Stimulated activated CD4-positive, alpha-beta T cell treated with anti-CD3 and anti-CD28 coated beads, TNF-alpha, amount 100 ng/mL, for 4 hours (primary cell): ENCODE results near the gene RNGTT.
"Not testable (repeated sequence)": the region's sequence is repeated elsewhere in the genome, so short reads cannot be mapped to it uniquely, and the experiment has no call there.

ENCODE experiments used
- DNase-seq, 3 experiments: peaks; one replicate each; pipeline ENCODE4 v3.0.0-alpha.2; 2020; ENCODE audit warnings: low read depth in 3 of 3

Gene RNGTT

DNA sequence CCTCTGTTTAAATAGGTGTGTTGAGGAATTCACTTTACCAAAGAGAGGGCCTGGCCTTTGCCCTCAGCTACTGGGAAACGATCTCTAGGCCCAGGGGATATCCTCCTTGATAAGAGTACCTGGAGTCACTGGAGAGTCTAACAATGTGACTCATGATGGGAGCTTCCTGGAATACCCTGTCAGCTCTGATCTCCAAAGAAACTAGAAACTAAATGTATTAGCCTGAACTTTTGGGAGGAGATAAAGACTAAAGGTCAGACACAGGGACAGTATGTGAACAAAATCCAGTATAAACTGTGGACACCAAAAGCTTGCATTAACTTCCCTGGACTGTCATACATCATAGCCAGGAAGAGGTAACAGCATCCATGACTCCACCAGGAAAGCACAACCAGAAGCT is 148.5 kb downstream of the RNGTT start:
- DNase-seq: no peak

- DNase-seq: no peak
These were observed 150.4 kb downstream of the RNGTT start for GRCh38 chr6:88813045-88813444.

DNA sequence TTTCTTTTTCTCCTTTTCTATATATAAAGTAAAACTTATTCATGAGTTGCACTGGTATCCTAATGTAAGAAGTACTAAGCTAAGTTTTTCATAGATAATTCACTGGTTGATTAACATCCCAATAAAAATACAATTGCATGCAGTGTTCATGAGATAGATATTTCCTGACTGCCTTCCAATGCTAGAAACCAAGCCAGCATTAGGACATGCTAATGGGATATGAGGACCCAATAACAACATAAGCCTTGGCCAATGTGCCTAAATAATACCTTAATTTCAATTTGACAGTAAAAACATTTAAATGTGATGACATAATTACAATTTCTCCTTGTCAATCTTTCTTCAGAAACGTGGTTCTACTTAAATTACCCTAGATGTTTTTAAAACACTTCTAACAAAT is 152.7 kb downstream of the RNGTT start:
- no peak for DNase-seq

- no peak for DNase-seq
These were observed 153.3 kb downstream of the RNGTT start for GRCh38 chr6:88810089-88810488.

DNA sequence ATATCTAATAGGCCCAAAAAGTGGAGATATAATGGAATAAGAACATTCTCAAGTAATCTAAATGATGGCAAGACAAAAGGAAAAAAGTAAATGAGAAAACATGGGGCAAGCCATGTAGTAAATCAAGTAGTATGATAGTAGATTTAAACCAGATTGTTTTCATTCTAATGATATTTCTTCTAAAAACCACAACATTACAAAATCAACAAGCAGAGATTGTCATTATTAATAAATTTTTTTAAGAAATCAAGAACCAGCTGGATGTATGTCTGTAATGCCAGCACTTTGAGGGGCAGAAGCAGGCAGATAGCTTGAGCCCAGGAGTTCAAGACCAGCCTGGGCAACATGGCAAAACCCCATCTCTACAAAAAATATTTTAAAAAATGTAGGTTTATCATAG is 155.0 kb downstream of the RNGTT start:
- no peak for DNase-seq

DNA sequence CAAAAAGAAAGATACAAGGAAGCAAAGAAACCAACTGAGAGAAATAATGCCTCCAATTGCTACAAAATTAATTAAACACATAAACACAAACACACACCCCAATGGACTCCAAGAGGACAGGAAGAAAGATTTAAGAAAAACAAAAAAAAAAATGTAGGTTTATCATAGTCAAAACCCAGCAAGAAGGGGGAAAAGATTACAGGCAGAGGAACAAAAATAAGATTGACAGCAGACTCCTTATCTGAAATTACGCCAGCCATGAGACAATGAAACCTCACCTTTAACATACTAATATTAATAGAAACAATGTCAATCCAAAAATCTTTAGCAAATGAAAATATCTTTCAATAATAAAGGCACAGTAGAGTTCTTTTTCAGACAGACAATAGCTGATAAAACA is 155.8 kb downstream of the RNGTT start:
- no peak for DNase-seq

GRCh38 chr6:88806728-88807127 is 156.7 kb downstream of the RNGTT start:
- DNase-seq: no peak

- DNase-seq: no peak
These were observed 158.7 kb downstream of the RNGTT start for GRCh38 chr6:88804701-88805100.

DNA sequence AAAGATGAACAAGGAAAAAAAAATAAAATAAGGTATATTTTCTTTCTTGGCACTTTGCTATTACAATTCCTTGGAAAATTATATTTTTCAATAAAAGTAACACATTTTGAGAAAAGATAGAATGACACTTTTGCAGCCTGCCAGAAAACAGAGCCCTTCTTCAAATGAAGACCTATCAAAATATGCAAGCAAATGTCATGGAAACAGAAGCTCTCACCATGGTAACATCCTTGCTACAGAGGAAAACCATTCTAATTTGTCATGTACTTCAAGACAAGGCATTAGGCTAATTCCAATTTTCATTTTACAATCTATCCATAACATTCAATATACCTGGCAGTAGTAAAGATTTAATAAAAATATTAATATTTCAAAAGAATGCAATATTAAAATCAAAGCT is 177.9 kb downstream of the RNGTT start:
- no peak for DNase-seq

DNA sequence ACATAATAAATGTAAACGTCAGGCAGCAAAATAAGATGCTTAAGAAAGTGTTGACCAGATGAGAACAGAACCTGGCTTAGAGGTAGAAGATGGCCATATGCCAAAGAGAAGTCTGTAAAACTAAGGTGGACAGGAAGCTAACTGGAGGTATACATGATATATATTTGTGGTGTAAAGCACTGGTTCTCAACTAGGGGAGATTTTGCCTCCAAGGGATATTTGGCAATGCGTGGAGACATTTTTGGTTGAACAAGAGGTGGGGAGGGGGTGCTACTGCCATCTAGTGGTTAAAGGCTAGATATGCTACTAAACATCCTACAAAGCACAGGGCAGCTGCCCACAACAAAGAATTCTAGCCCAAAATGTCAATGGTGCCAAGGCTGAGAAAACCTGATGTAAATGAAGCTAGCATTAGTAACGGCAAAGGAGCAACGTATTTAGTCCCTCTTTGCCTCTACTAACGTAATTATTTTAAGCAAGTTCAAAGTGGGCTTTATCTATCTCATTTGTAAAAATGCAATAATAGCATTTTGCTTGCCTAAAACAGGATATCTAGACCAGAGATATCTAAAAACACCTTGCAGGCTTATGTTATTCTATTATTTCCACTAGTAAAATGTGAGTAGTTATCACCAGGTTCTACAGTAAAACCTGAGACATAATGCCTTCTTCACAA is 182.6 kb downstream of the RNGTT start:
- peak in 2 of 3 experiments; percentile 2 to 17 for DNase-seq

DNA sequence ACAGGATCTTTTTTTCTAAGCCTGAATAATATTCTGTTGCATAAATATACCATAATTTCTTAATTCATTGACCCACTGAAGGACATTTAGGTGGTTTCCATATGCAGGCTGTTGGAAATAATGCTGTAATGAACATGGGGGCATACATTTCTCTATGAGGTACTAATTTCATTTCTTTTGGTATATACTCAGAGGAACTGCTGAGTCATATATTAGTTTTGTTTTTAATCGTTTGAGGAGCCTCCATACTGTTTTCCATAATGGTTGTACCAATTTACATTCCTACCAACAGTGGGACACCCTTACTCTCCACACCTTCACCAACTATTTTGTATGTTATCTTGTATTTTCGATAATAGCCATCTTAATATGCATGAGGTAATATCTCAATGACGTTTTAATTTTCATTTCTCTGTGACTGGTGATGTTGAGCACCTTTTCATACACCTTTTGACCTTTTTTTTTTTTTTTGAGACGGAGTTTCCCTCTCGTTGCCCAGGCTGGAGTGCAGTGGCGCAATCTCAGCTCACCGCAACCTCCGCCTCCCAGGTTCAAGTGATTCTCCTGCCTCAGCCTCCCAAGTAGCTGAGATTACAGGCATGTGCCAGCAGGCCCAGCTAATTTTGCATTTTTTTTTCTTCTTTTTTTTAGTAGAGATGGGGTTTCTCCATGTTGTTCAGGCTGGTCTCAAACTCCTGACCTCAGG is 187.4 kb downstream of the RNGTT start:
- DNase-seq: no peak

DNA sequence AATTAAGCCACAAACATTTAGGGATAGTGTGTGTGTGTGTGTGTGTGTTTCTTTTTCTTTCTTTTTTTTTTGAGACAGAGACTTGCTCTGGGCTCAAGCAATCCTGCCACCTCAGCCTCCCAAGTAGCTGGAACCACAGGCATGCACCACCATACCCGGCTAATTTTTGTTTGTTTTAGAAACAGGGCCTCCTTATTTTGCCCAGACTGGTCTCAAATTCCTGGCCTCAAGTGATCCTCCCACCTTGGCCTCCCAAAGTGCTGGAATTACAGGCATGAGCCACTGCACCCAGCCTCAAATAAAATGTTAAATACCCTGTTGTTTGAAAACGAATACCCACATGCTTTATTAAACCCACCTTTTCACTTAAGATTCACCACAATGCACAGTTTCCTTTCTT is 195.3 kb downstream of the RNGTT start:
- not testable (repeated sequence) for DNase-seq

DNA sequence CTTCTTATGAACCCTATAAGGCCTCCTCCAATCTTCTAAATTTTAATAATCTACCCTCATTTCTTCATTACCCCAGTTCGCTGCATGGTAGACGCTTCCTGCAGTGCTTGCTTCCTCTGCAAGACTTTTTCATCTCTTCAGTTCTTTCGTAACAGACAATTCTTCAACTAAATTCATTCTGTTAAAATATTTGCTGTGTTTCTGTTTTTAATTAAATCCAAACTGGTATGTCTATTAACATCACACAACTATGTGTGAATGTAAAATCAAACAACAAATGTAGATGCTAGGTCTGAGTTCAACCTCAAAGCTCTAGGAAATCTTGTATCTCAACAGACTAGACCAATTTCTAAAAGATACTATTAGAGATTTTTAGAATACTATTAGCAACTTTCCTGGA is 199.3 kb downstream of the RNGTT start:
- no peak for DNase-seq

DNA sequence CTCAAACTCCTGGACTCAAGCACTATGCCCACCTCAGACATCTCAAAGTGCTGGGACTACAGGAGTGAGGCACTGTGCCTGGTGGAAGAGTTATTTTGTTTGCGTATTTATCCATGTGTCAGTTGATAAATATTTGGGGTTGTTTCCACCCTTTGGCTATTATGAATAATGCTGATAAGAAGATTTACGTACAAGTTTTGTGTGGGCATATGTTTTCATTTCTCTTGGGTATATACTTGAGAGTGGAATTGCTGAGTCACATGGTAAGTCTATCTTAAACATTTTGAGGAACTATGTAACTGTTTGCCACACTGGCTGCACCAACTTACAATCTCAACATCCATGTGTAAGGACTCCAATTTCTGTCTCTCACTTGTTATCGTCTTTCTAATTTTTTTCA is 200.3 kb downstream of the RNGTT start:
- DNase-seq: no peak

- no peak for DNase-seq
These were observed 202.0 kb downstream of the RNGTT start for GRCh38 chr6:88761237-88762031.

- DNase-seq: no peak
These were observed 203.3 kb downstream of the RNGTT start for GRCh38 chr6:88760091-88760490.

DNA sequence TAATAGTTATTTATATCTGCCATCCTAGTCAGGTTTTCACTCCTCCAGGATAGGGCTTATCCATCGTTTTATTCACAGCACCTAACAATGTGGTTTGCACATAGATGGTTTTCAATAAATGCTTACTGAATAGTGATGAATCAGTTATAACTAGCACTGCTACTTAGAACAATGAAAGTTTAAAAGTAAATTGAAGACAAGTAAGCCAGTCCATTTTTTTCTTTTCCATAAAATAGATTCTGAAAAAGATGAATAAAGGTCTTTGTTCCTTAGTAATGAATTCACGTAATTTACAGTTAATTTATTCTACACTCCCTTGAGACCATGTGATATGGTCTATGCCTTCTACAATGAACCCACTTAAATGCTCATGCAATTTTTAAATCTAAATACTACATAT is 212.5 kb downstream of the RNGTT start:
- DNase-seq: no peak

GRCh38 chr6:88749849-88750248 is 213.6 kb downstream of the RNGTT start:
- DNase-seq: no peak

DNA sequence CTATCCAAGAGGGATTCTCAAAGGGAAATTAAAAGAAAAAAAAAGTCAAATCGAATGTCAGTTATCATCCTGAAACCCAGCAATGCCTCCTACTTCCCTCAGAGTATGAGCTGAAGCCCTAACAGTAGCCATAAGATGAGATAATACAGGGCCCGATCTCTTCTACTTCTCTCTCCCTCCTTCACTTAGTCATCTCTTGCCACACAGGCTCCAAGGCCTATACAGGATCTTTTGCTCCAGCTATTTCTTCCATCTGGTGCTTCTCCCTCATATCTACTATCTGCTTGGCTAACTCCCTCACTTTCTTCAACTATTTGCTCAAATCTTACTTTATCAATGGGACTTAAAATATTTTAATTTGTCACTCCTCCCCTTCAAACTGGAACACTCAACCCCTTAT is 215.3 kb downstream of the RNGTT start:
- DNase-seq: no peak

GRCh38 chr6:88741939-88742338 is 221.5 kb downstream of the RNGTT start:
- DNase-seq: no peak

DNA sequence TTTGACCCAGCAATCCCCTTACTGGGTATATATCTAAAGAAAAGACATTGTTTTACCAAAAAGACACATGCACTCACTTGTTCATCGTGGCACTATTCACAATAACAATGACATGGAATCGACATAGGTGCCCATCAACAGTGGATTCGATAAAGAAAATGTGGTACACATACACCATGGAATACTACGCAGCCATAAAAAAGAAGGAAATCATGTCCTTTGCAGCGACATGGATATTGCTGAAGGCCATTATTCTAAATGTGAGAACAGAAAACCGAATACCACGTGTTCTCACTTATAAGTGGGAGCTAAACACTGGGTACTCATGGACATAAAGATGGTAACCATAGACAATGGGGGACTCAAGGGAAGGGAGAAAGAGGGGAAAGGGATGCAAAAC is 222.3 kb downstream of the RNGTT start:
- no peak for DNase-seq

GRCh38 chr6:88734544-88734943 is 228.9 kb downstream of the RNGTT start:
- DNase-seq: no peak

GRCh38 chr6:88730611-88731011 is 232.8 kb downstream of the RNGTT start:
- DNase-seq: no peak
